Tibial nerve (tissue), 4 donors: ENCODE measurements around the gene TMTC1. TPM values are rescaled to one million over a fixed set of nuclear protein-coding genes. Genes with fewer than 3 reads are reported as not detected.

Experiments
- DNase-seq, 2 donors: peaks; one replicate each; pipeline ENCODE4 v3.0.0-alpha.2; 2019; ENCODE audit warnings: low spot score in 2 of 2
- H3K27ac ChIP-seq, 4 donors: fragments of 200-600 bp; sonication (generic) in 3 of 4; one replicate each; pipeline ENCODE4 v1.5.1; 2017 to 2019; ENCODE audit warnings: mild to moderate bottlenecking in 1 of 4
- H3K27me3 ChIP-seq, 2 donors: fragments of 200-600 bp; sonication (generic) in 1 of 2; one replicate each; pipeline versions ENCODE4 v1.5.1 to v1.6.0; 2017 to 2019
- H3K36me3 ChIP-seq, 3 donors: fragments of 200-600 bp; sonication (generic); one replicate each; pipeline ENCODE4 v1.5.1; 2018 to 2019
- H3K4me1 ChIP-seq, 4 donors: fragments of 200-600 bp; sonication (generic) in 3 of 4; one replicate each; pipeline ENCODE4 v1.5.1; 2017 to 2019
- H3K4me3 ChIP-seq, 4 donors: fragments of 200-600 bp; sonication (generic) in 3 of 4; one replicate each; pipeline ENCODE4 v1.5.1; 2017 to 2019; ENCODE audit warnings: mild to moderate bottlenecking in 1 of 4, moderate library complexity in 1 of 4
- H3K9me3 ChIP-seq, 4 donors: fragments of 200-600 bp; sonication (generic) in 3 of 4; one replicate each; pipeline ENCODE4 v1.5.1; 2017 to 2019
- CTCF ChIP-seq, 5 experiments: fragments of 200-600 bp in 3 of 5; fragments of 450-650 bp in 2 of 5; sonication (generic) in 3 of 5; IDR thresholded peaks; one replicate each; pipeline ENCODE4 v1.5.1; 2016 to 2019; ENCODE audit warnings: antibody characterized with exemption in 5 of 5, mild to moderate bottlenecking in 3 of 5, moderate library complexity in 2 of 5
- EP300 ChIP-seq, 2 donors: sonication (generic); formaldehyde crosslinking; IDR thresholded peaks; one replicate each; pipeline ENCODE4 v1.6.1; 2017; ENCODE audit warnings: antibody characterized with exemption in 2 of 2, mild to moderate bottlenecking in 1 of 2
- POLR2A ChIP-seq, 2 donors: fragments of 450-650 bp; IDR thresholded peaks; one replicate each; pipeline ENCODE4 v1.6.1; 2017; ENCODE audit warnings: antibody characterized with exemption in 2 of 2, mild to moderate bottlenecking in 2 of 2, moderate library complexity in 2 of 2
- WGBS, 2 donors: methylation state at CpG; one replicate each; pipeline ENCODE4 v1.1.5; 2018; 5-methylcytosine and 5-hydroxymethylcytosine counted together
- total RNA-seq, 4 donors: library from RNA; depleted of rRNA; stranded (reverse); fragments of >200 nt; gene quantifications; one replicate each; pipeline ENCODE4 v1.1.0, GENCODE V29; 2016

The TMTC1 gene
- total RNA-seq, 4 donors from 2014 or later, result 111 to 207 (median 144) TPM

- WGBS, 2 donors, result 38 to 78% methylated on average over 3 of the region's 3 CpGs
- H3K9me3 ChIP-seq, result no peaks in the 10 kb centered on the region
- H3K4me1 ChIP-seq, result peaks cover 0 to 53% (median 11%) of the 10 kb centered on the region in 4 donors
- TF ChIP-seq POLR2A (IDR thresholded peaks at IDR 0.05) (no peak), CTCF (IDR thresholded peaks at IDR 0.05) (no peak), EP300 (IDR thresholded peaks at IDR 0.05) (no peak)
- DNase-seq, result no peak
- H3K4me3 ChIP-seq, result no peak overlapping the region
- peak overlapping the region in 3 of 4 donors; percentile 17 to 71 (median 60) for H3K27ac ChIP-seq
- no peaks in the 10 kb centered on the region for H3K27me3 ChIP-seq
- no peaks in the 10 kb centered on the region for H3K36me3 ChIP-seq
Observed at GRCh38 chr12:29578731-29579130, 205.0 kb downstream of the TMTC1 start.

GRCh38 chr12:29578070-29578469, 205.7 kb downstream of the TMTC1 start:
- no peak overlapping the region for H3K4me3 ChIP-seq
- 0% methylated on average over 1 of the region's 1 CpG for WGBS, 2 donors
- peak overlapping the region in 3 of 4 donors; percentile 6 to 71 (median 60) for H3K27ac ChIP-seq
- TF ChIP-seq EP300 (IDR thresholded peaks at IDR 0.05), result peak; percentile 32 to 83
- no peak for TF ChIP-seq CTCF (IDR thresholded peaks at IDR 0.05)
- no peaks in the 10 kb centered on the region for H3K9me3 ChIP-seq
- no peaks in the 10 kb centered on the region for H3K36me3 ChIP-seq
- no peak for DNase-seq
- no peaks in the 10 kb centered on the region for H3K27me3 ChIP-seq
- peaks cover 0 to 46% (median 11%) of the 10 kb centered on the region in 4 donors for H3K4me1 ChIP-seq

- TF ChIP-seq POLR2A (IDR thresholded peaks at IDR 0.05) (no peak), CTCF (IDR thresholded peaks at IDR 0.05) (no peak), EP300 (IDR thresholded peaks at IDR 0.05) (no peak)
- H3K27ac ChIP-seq, result no peak overlapping the region
- WGBS, 2 donors, result 61 to 66% methylated on average over 4 of the region's 4 CpGs
- DNase-seq, result no peak
- H3K9me3 ChIP-seq, result no peaks in the 10 kb centered on the region
- peaks cover 0 to 22% (median 0%) of the 10 kb centered on the region in 4 donors for H3K4me1 ChIP-seq
- no peak overlapping the region for H3K4me3 ChIP-seq
- H3K27me3 ChIP-seq, result no peaks in the 10 kb centered on the region
- no peaks in the 10 kb centered on the region for H3K36me3 ChIP-seq
Observed at GRCh38 chr12:29574500-29574899, 209.2 kb downstream of the TMTC1 start.

GRCh38 chr12:29572938-29573337, 210.8 kb downstream of the TMTC1 start:
- Histone ChIP-seq H3K9me3 (no peaks in the 10 kb centered on the region), H3K27ac (no peak overlapping the region), H3K4me3 (no peak overlapping the region), H3K36me3 (no peaks in the 10 kb centered on the region), H3K27me3 (no peaks in the 10 kb centered on the region), H3K4me1 (peaks cover 0 to 25% (median 0%) of the 10 kb centered on the region in 4 donors)
- 67 to 71% methylated on average over 4 of the region's 4 CpGs for WGBS, 2 donors
- no peak for DNase-seq
- no peak for TF ChIP-seq EP300 (IDR thresholded peaks at IDR 0.05)
- TF ChIP-seq CTCF (IDR thresholded peaks at IDR 0.05), result no peak
- no peak for TF ChIP-seq POLR2A (IDR thresholded peaks at IDR 0.05)

- WGBS, 2 donors, result 58 to 63% methylated on average over 4 of the region's 4 CpGs
- peaks cover 0 to 22% (median 0%) of the 10 kb centered on the region in 4 donors for H3K4me1 ChIP-seq
- no peak overlapping the region for H3K27ac ChIP-seq
- TF ChIP-seq CTCF (IDR thresholded peaks at IDR 0.05), result no peak
- no peak for TF ChIP-seq POLR2A (IDR thresholded peaks at IDR 0.05)
- TF ChIP-seq EP300 (IDR thresholded peaks at IDR 0.05), result no peak
- no peak for DNase-seq
- no peaks in the 10 kb centered on the region for H3K9me3 ChIP-seq
- no peak overlapping the region for H3K4me3 ChIP-seq
- H3K36me3 ChIP-seq, result no peaks in the 10 kb centered on the region
- no peaks in the 10 kb centered on the region for H3K27me3 ChIP-seq
Observed at GRCh38 chr12:29572464-29572863, 211.3 kb downstream of the TMTC1 start.
